ENCODE data around the gene DDX18.
A peak's percentile ranks its signal among the peaks of the same experiment; 100 is the strongest.
"Not testable (repeated sequence)": the region's sequence is repeated elsewhere in the genome, so short reads cannot be mapped to it uniquely, and the experiment has no call there.

The DDX18 gene

DNA sequence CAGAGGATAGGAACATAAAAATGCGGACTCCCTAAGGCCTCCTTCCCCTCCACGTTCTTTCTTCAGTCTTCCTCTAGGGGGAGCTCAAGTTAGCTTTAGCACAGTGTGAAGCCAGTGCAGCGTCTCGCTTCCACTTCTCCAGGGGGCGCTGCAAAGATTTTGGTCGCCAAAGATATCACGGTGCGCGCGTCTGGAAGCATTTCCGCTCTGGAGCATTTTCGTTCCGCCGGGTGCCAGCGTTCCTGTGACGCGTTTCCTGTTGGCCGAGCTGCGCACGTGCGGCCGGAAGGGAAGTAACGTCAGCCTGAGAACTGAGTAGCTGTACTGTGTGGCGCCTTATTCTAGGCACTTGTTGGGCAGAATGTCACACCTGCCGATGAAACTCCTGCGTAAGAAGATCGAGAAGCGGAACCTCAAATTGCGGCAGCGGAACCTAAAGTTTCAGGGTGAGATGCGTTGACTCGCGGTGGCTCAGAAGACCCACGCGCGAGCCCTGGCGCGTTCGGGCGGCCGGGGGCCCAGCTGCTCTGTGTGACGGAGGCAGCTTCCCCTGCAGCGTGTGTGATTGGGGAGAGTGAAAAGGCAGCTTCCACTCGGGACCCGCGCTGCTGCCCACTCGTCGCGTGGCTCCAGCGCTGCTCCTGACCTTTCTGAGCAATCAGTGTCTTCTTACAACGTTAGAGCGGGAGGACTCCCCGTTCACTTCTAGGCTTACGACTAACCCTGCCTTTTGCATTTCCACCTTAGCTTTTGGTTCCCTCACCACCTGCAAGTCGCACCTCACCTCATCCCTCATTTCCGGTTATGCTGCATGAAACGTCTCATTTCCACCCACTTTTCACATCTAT is at the start of gene DDX18:
TSS of gene DDX18 (plus strand) at position 275 of the 848 bp plus-strand sequence. CDS start at position 362, 87 bp downstream.
- DNase-seq (ENCODE audit: low spot score) = peak; percentile 68

DNA sequence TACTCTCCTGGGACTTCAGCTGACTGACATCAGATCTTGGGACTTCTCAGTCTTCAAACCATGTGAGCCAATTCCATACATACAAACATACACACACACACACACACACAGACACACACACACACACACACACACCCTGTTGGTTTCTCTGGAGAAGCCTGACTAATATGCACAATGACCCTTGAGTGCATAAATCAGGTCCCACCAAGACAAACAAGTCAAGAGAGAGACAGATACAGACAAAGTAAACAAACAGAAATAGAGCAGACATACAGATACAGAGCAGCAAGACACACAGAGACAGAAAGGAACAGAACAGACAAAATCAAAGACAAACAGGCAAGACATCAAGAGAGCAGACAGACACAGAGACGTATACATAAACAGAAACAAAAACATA is 43.8 kb upstream of the DDX18 start:
- no peak for DNase-seq (ENCODE audit: low spot score)

DNA sequence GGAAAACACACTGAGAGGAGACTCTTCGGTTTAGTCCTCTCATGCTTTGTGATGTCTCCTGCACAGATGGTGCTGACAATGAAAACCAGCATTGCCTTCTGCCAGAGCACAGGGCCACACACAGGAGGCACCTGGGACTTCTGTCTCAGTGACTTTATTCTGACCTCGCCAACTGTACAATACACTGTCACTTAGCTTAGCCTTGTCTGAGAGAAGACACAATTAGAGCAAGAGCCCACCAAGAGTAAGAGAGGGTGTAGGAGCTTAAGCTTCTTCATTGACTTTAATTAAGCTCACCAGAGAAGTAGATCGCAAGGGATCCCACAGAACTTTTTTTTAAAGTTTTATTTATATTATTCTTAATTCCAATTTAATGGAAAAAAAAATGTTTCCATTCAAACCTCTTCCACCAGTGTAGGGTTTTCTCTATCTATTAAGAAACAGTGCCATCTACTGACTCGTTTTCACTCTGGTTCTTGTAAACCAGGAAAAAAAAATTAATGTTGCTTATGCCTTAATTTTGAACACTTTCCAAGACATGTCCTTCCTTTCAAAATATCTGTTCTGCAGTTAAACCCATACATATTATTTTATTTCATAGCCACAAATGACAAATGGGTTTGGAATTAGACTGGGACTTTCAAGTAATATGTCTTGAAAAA is 42.4 kb upstream of the DDX18 start:
- DNase-seq (ENCODE audit: low spot score) = peak; percentile 13

DNA sequence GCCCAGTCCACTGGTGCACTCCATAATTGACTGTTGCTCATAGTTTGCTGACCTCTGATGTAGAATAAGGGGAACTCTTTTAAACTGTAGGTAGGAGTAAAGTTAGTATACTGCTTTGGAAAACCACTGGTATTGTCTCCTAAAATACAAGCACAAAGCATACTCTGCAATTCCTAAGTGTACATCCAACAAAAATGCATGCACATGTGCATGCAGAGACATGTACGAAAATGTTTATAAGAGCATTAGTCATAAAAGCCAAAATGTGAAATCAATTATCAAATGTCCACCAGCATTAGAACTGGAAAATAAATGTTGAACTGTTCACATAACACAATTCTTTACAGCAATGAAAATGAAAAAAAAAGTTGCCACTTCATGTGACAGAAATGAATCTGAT is 39.8 kb upstream of the DDX18 start:
- DNase-seq (ENCODE audit: low spot score) = no peak

DNA sequence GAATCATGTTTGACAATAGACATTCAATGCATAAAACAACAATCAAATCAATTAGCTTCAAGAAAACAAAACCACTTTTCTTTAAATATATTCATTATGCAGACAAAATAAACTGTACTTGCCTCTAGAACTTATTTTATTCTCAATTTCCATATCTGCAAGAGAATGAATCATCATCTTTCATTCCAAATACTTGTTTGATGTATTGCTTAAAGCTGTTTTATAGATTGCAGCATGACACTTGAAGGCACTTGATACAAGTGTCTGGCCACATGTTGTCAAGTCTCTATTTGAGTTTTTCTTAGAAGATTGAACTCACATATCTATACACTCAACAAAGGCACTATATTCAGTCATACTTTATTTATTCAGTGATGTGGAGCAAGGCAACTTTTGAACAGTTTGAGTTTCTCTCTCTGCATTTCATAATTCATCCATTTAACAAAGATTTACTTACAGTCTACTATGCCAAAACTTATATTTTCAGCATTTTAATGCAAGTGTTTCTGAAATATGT is 38.7 kb upstream of the DDX18 start:
- DNase-seq (ENCODE audit: low spot score) = no peak

DNA sequence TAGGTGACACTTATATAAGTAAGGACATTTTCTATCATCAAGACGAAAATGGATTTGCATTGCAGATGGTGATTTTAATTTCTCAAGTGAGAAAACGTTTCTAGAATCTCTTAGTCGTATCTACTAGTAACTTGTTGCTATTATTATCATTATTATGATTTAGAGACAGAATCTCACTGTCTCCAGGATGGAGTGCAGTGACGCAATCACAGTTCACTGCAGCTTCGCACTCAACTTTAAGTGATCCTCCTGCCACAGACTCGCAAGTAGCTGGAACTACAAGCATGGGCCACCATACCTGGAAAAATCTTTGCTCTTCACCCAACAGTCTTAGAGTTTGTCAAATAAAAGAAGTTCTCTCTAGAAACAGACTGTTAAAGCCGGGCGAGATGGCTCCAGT is 37.6 kb upstream of the DDX18 start:
- no peak for DNase-seq (ENCODE audit: low spot score)

DNA sequence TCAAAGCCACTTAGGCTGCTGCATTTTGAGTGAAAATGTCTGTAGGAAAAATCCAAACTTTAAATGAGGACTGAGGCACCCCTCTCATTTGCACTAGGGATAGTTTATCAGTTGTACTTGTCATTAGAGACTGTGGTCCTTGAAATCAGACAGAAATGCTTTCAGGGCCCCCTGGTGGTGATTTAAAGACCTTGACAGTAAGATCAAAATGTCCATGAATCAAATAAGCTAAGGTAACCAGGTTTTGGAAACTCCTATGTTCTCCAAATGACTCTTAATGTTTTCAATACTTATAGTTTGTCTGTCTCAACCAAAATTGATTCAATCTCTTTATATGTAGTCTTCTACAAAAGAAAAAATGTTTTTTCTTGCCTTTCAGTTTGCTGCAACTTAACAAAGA is 28.8 kb upstream of the DDX18 start:
- DNase-seq (ENCODE audit: low spot score) = peak; percentile 32

DNA sequence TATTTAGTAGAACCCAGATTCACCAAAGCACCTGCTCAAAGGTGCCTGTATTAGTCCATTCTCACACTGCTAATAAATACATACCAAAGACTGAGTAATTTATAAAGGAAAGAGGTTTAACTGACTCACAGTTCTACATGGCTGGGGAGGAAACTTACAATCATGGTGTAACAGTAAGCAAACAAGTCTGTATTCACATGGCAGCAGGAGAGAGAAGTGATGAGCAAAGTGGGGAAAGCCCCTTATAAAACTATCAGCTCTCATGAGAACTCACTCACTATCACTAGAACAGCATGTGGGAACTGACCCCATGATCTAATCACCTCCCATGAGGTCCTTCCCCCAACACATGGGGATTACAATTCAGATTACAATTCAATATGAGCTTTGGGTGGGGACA is 28.0 kb upstream of the DDX18 start:
- no peak for DNase-seq (ENCODE audit: low spot score)

DNA sequence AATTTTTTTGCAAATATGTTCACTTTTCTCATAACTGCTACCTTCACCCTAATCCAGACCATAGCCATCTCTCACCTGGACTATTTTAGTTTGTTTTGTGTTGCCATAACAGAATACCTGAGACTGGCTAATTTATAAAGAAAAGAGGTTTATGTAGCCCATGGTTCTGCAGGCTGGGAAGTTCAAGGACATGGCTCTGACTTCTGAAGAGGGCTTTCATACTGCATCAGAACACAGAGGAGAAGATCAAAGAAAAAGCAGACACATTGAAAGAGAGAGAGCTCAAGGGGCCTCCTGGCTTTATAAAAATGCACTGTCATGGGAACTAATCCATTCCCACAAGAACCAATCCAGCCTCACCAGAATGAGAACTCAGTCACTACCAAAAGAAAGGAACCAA is 25.0 kb upstream of the DDX18 start:
- no peak for DNase-seq (ENCODE audit: low spot score)

DNA sequence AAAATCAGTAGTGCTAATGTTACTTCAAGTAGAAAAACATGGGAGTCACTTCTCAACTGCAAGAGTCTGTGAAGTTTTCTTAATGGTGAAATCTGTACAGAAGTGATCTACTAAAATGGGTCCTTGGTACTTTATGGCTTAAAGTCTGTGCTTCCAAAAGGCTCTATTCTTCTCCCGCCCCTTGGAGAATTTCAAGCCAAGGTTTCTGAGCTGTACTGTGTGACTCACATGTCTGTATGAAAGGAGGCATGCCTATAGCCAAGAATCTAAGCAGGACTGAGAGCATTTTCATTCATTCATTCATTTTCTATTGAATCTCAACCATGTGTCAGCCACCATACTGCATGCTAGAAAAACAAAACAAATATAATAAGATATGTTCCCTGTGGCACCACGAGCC is 19.8 kb upstream of the DDX18 start:
- DNase-seq (ENCODE audit: low spot score) = peak; percentile 18

DNA sequence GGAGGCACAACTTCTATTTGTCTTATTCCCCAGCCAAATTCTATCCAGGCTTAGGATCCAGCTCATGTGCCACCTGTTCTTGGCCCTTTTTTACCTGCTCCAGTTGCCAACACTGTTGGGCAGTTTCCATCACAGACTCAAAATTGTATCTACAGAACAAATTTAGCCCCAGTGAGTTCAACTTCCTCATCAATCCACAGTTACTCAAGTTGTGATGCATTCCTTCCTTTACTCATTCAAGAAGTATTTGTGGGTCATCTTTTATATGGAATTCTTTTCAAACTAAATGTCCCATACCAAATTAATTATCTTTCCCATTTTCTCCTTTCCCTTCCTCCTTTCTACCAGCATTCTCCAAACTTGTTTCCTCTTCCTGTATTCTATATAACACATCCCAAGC is 12.7 kb upstream of the DDX18 start:
- no peak for DNase-seq (ENCODE audit: low spot score)

DNA sequence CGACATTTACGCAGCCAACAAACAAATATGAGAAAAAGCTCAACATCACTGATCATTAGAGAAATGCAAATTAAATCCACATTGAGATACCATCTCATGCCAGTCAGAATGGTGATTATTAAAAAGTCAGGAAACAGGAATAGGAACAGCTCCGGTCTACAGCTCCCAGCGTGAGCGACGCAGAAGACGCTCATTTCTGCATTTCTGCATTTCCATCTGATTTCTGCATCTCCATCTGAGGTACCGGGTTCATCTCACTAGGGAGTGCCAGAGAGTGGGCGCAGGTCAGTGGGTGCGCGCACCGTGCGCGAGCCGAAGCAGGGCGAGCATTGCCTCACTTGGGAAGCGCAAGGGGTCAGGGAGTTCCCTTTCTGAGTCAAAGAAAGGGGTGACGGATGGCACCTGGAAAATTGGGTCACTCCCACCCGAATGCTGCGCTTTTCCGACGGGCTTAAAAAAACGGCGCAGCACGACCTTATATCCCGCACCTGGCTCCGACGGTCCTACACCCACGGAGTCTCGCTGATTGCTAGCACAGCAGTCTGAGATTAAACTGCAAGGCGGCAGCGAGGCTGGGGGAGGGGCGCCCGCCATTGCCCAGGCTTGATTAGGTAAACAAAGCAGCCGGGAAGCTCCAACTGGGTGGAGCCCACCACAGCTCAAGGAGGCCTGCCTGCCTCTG is 10.7 kb upstream of the DDX18 start:
- DNase-seq (ENCODE audit: low spot score) = not testable (repeated sequence)

DNA sequence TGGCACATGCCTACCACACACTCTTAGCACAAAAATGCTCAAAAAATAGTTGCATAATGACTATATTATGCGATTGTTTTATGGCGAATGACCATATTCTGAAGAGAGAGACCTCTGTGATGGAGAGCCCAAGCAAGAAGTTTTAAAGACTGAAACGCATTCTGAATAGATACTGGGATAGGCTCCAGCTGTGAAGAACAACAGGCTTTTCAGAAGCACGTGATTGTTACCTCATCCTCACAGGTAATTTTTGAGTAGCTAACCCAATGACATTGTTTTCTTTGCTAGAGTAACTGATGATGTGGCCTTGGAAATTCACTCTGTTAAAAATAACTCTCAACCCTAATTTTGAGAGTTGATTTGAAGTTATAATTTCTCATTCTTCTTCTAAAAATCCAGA is 2.0 kb upstream of the DDX18 start:
- no peak for DNase-seq (ENCODE audit: low spot score)

DNA sequence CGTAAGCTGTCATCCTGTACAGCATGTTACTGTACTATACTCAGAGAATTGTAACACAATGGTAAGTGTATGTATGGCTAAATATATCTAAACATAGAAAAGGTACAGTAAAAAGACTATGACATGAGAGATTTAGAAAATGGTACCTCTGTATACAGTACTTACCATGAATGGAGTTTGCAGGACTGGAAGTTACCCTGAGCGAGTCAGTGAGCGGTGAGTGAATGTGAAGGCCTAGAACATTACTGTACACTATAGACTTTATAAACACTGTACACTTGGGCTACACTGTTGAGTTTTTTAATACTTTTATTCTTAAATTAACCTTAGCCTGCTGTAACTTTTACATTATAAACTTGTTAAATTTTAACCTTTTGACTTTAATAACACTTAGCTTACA is 1.5 kb downstream of the DDX18 start:
- DNase-seq (ENCODE audit: low spot score) = no peak

DNA sequence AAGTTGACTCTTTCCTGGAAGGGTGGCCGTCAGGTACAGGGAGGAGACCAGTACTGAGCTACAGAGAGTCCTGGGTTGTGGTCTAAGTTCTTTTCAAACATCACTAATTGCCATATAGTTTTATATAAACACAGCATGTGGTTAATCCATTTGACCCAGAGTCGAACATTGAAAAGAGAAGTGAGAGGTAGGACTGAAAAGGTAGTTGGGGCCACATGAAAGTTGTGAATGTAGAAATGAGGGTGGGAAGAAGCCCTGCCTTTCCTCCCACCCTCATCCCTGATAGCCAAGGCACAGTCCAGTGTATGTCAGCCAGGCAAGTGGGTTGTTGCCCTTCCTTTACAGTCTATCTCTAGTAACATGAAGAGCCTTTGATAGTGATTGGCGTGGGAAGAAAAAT is 4.4 kb downstream of the DDX18 start:
- no peak for DNase-seq (ENCODE audit: low spot score)

DNA sequence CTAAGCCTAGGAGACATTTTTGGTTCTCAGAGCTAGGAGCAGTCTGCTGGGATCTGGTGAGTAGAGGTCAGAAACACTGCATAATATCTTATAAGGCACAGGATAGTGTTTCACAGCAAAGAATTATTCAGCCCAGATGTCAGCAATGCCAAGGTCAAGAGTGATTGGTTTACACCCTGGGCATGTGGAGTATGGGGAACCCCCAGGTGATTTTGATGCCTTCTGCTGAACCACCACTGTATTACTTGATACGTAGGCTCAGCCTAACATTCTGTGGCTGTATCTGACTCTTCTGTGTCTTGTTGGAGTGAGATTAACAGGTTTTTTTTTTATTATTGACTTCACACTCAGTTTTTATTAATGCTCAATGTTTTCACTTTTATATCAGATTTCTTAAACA is 6.0 kb downstream of the DDX18 start:
- DNase-seq (ENCODE audit: low spot score) = no peak

DNA sequence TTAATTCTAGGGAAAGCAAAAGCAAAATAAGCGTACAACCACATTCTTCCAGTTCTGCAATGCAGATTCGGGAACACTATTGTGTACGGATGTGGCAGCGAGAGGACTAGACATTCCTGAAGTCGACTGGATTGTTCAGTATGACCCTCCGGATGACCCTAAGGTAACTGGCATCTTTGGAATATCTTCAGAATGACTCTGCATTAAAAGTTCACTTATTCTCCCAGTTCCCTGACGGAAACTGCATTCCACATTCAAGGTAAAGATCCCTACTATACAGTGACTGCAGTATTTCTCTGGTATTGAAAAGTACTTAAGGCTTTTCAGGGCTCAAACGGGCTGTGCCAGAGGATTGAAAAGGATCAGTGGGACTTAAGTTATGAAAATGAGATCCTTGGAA is 10.9 kb downstream of the DDX18 start:
- no peak for DNase-seq (ENCODE audit: low spot score)

DNA sequence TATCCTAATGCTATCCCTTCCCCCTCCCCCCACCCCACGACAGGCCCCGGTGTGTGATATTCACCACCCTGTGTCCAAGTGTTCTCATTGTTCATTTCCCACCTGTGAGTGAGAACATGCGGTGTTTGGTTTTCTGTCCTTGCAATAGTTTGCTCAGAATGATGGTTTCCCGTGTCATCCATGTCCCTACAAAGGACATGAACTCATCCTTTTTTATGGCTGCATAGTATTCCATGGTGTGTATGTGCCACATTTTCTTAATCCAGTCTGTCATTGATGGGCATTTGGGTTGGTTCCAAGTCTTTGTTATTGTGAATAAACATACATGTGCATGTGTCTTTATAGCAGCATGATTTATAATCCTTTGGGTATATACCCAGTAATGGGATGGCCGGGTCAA is 13.0 kb downstream of the DDX18 start:
- not testable (repeated sequence) for DNase-seq (ENCODE audit: low spot score)

DNA sequence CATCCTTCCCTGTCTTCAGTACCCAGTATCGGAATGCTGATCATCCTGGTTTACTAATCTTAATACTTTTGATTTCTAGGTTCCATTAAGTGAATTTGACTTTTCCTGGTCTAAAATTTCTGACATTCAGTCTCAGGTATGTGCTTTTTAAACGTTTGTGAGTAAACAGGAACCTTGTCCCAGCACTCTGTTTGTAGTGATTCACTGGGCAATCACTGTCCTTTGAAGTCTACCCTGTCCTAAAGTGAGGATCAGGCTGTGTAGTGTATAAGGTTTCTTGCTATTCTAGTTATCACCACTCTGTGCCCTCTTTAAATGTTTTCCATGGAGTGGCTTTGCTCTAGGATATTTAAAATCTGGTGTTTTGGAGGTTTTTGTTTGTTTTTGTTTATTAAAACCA is 14.4 kb downstream of the DDX18 start:
- DNase-seq (ENCODE audit: low spot score) = no peak

DNA sequence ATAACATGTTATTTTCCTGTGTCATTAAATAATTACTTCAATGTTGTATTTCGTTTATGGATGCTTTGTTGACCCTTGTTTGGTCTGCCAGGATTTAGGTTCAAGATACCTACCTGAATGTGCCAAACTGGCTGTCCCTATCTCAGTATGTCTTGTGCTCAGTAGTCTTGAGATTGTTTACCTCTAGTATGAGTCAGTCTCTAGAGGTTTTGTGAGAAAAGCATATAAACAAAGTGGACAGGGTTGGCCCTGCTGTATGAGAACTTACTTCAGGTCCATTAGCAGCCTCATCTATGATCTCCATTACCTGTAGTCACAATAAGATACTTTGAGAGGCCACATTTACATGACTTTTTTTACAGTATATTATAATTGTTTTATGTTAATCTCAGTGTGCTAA is 17.8 kb downstream of the DDX18 start:
- DNase-seq (ENCODE audit: low spot score) = no peak

DNA sequence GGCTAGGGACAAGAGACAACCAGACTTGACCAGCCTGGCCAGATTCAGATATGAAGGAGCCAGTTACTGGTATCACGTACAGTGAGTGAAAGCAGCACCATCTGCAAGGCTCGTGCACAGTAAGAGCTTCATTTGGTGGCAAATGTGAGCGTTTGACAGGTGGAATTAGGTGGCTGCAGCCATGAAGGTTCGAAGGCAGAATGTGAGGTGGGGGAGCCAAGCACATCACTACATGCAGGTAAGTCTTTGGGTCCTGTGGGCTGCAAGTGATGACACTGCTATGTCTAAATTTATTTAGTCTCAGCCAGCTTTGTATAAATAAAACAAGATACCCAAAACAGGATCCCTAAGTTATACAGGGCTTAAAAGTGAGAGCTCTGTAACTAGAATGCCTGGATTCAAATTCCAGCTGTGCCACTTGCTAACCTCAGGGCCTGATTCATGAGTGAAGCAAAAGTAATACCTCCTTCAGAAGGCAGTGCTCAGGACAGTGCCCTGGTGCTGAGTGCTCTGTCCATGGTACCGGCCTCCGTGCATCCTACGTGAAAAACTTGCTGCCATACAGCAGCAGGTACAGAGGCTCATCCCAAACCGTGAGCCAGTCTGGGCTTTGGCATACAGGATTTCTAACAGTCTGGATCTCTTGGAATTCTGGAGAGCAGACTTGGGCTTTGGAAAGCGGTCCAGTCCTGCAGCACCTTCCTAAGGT is 18.6 kb downstream of the DDX18 start:
- no peak for DNase-seq (ENCODE audit: low spot score)

DNA sequence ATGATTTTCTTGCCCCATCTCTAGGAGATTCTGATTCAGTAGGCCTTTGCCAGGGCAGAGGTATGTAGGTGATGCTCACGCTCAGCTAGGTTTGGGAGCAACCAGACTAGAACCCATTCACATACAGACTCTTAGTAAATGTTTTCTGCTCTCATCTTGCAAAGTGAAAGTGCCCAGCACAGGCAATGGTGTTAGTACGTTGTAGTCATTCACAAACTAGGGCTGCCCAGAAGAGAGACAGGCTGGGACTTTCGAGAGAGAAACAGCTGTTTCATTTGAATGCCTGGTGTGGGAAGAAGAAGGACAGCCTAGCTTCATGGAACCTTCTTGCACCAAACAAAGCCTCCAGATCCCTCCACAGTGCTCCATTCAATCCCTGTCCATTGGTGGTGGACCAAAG is 19.4 kb downstream of the DDX18 start:
- DNase-seq (ENCODE audit: low spot score) = no peak

All from COLO829 (cell line).